Fibroblast of pulmonary artery (primary cell): ENCODE measurements around the gene RAB33B.

ENCODE experiments used
- DNase-seq: peaks from one replicate; pipeline ENCODE4 v3.0.0-alpha.2; 2010; ENCODE audit warnings: low read depth
- H3K4me3 ChIP-seq: replicated peaks from 2 replicates; pipeline ENCODE4 v1.5.1; 2011; ENCODE audit warnings: low read depth, mild to moderate bottlenecking, control low read depth, low read length, moderate library complexity
- TF ChIP-seq, protein P1 (sequence below): IDR thresholded peaks from 2 replicates; pipeline ENCODE4 v1.5.1; 2011; ENCODE audit warnings: mild to moderate bottlenecking, control low read depth, low read length, inconsistent platforms; ENCODE audit errors: missing control alignments

RAB33B gene

DNA sequence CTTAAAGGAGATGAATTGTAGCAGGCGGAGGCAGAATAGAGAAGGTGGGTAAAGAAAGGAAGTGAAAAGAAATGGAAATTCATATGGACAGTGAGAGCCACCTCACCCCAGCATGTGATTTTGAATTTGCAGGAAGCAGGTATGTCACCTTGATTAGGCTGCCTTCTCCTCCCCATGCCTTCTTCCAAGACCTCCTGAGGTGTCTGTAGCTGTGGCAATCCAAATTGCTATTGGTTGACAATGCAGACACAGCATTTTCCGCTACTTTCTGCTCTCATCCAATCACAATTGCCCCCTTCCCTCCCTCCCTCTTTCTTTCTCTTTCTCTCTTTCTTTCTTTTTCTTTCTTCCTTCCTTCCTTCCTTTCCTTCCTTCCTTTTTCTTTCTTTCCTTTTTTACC is 38.5 kb downstream of the RAB33B start:
- TF ChIP-seq, protein P1, sequence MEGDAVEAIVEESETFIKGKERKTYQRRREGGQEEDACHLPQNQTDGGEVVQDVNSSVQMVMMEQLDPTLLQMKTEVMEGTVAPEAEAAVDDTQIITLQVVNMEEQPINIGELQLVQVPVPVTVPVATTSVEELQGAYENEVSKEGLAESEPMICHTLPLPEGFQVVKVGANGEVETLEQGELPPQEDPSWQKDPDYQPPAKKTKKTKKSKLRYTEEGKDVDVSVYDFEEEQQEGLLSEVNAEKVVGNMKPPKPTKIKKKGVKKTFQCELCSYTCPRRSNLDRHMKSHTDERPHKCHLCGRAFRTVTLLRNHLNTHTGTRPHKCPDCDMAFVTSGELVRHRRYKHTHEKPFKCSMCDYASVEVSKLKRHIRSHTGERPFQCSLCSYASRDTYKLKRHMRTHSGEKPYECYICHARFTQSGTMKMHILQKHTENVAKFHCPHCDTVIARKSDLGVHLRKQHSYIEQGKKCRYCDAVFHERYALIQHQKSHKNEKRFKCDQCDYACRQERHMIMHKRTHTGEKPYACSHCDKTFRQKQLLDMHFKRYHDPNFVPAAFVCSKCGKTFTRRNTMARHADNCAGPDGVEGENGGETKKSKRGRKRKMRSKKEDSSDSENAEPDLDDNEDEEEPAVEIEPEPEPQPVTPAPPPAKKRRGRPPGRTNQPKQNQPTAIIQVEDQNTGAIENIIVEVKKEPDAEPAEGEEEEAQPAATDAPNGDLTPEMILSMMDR, result no peak
- DNase-seq, result no peak

DNA sequence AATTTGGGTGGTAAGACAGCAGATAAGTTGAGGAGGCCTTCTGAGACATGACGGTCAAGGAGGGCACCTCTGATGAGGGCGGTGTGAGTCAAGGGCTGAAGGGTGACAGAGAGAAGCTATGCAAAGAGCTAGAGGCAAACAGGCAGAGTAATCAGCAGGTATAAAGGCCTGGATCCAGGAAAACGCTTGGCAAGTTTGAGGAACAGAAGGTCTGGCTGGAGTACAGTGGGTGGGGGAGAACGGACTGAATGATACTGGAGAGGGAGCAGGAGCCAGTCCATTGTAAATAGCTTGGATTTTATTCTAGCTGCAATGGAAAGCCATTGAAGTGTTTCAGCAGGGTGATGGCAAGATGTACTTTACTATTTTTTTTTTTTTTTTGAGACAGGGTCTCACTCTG is 39.3 kb downstream of the RAB33B start:
- H3K4me3 ChIP-seq, result no peak overlapping the region
- TF ChIP-seq, protein P1, result no peak

More for the DNA sequence above, 38.5 kb downstream of the RAB33B start:
- H3K4me3 ChIP-seq, result no peak overlapping the region

DNA sequence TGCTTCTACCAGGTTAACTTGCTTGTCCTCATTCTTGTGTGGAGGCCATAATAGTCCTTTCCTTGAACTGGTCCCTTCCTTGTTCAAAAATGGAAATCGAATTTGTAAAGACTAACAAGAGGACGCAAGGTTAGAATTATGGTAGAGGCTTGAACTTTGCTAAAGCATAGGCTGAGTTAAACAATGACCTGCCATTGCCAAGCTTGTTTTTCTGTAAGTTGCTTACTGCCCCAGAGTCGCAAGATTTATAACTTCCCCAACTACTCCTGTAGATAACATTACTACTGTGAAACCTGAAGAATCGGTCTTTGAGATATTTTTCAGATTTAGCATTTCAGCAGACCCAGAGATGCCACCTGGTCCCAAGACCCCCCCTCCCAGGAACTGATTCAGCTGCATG is 45.3 kb downstream of the RAB33B start:
- no peak overlapping the region for H3K4me3 ChIP-seq
- DNase-seq, result no peak
- TF ChIP-seq, protein P1, result no peak

More for the DNA sequence above, 39.3 kb downstream of the RAB33B start:
- DNase-seq, result no peak

DNA sequence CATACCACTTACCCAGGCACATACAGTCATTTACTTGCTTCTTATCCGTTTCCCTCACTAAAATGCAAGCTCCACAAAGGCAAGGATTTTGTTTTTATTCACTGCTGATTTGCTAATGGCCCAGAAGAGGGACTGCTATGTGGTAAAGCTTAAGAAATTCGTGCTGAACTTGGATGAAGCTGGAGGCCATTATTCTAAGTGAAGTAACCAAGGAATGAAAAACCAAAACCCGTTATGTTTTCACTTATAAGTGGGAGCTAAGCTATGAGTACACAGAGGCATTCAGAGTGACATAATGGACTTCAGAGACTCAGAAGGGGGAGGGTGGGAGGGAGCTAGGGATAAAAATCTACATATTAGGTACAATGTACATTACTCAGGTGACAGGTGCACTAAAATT is 47.2 kb downstream of the RAB33B start:
- TF ChIP-seq, protein P1, result no peak
- no peak for DNase-seq
- H3K4me3 ChIP-seq, result no peak overlapping the region

DNA sequence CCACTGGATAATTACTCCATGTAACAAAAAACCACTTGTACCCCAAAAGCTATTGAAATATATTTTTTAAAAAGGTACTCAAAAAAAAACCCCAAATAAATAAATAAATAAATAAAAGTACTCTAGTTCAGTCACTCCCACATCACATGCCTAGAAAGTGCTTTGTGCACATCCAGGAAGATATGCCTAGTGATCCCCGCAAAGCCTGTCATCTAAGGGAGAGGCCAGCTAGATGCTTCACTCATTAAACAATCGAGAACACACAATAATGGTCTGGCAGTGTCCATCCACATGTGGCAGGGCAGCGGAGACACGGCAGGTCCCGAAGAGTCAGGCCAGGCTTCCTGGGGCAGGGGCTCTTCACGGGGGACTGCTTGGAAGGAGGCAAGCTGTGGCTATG is 47.6 kb downstream of the RAB33B start:
- no peak overlapping the region for H3K4me3 ChIP-seq
- no peak for DNase-seq
- TF ChIP-seq, protein P1, result no peak

DNA sequence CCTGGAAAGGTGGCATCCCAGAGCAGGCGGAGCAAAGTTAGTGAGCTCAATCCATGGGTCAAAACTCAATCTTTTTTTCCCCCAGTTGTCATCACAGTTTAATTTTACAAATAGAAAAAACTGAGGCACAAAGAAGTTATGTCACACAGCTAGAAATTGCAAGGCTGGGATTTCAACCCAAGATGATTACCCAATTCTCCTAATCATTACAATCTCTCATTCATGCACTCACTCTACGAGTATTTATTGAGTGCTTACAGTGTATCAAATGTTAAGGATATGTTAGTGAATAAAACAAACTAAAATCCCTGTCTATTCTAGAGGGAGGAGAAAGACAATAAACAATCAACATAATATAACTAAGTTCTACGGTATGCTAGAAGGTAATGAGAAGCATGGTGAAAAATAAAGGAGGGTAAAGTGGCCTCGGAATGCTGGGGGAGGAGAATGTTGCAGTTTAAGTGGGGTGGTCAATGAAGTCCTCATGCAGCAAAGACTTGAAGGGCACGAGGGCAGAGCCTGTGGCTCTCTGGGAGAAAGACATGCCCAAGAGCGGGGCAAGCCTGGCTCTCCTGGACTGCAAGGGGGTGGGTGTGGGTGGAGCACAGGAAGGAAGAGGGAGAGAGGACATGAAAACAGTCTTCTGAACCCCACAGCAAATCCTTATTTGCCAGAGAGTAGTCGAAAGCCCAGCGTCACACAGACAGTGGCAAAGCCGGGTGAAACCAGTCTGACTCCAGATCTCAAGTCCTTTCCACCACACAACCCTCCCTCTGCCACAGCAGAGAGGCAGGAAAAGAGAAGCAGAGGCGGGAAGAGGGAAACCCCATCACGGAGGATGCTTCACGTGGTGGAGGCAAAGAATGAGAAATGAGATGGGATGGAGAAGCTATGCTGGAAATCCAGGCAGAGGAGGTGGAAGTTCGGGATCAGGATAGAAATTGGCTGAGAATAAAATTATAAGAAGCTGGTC is 48.3 kb downstream of the RAB33B start:
- TF ChIP-seq, protein P1, result no peak
- H3K4me3 ChIP-seq, result no peak overlapping the region
- DNase-seq, result no peak
